Neutrophil (primary cell): ENCODE measurements around the gene SLC22A13.

Experiments
- H3K27ac ChIP-seq: fragments of 200-600 bp; sonication (generic); 2 replicates; pipeline ENCODE4 v1.5.1; 2016; ENCODE audit warnings: mild to moderate bottlenecking, moderate library complexity
- H3K27me3 ChIP-seq: fragments of 200-600 bp; sonication (generic); 2 replicates; pipeline ENCODE4 v1.6.0; 2016; ENCODE audit warnings: mild to moderate bottlenecking
- H3K36me3 ChIP-seq: fragments of 200-600 bp; sonication (generic); 2 replicates; pipeline ENCODE4 v1.5.1; 2017
- H3K4me1 ChIP-seq, 2 experiments: fragments of 200-600 bp in 1 of 2; sonication (generic) in 1 of 2; 1 replicate in 1 of 2; 2 replicates in 1 of 2; pipeline versions ENCODE4 v1.5.1 to v1.6.1; 2013 to 2016; ENCODE audit warnings: low read depth in 1 of 2, low read length in 1 of 2, mild to moderate bottlenecking in 1 of 2, moderate library complexity in 1 of 2; ENCODE audit not compliant: control insufficient read depth in 1 of 2, insufficient read depth in 1 of 2
- H3K4me3 ChIP-seq, 2 experiments: fragments of 200-600 bp in 1 of 2; sonication (generic) in 1 of 2; 1 replicate in 1 of 2; 2 replicates in 1 of 2; pipeline ENCODE4 v1.5.1; 2013 to 2016; ENCODE audit warnings: low read depth in 1 of 2, low read length in 1 of 2, mild to moderate bottlenecking in 1 of 2, moderate library complexity in 1 of 2
- H3K9me3 ChIP-seq: fragments of 200-600 bp; sonication (generic); 2 replicates; pipeline ENCODE4 v1.5.1; 2016
- CTCF ChIP-seq: fragments of 200-600 bp; sonication (generic); IDR thresholded peaks from 2 replicates; pipeline ENCODE4 v1.5.1; 2016; ENCODE audit warnings: antibody characterized with exemption

SLC22A13 gene

GRCh38 chr3:38314112-38314763, 48.6 kb downstream of the SLC22A13 start:
- Histone ChIP-seq H3K4me3 (no peak overlapping the region), H3K27ac (no peak overlapping the region), H3K4me1 (peaks cover 43 to 59% of the 10 kb centered on the region in 2 experiments), H3K27me3 (no peaks in the 10 kb centered on the region), H3K36me3 (no peaks in the 10 kb centered on the region), H3K9me3 (no peaks in the 10 kb centered on the region)
- TF ChIP-seq CTCF: no peak

GRCh38 chr3:38314764-38315487, 49.3 kb downstream of the SLC22A13 start:
- no peaks in the 10 kb centered on the region for H3K9me3 ChIP-seq
- H3K27me3 ChIP-seq: no peaks in the 10 kb centered on the region
- peaks cover 43 to 59% of the 10 kb centered on the region in 2 experiments for H3K4me1 ChIP-seq
- H3K4me3 ChIP-seq: no peak overlapping the region
- H3K27ac ChIP-seq: no peak overlapping the region
- no peaks in the 10 kb centered on the region for H3K36me3 ChIP-seq
- TF ChIP-seq CTCF: no peak

GRCh38 chr3:38315488-38316230, 50.0 kb downstream of the SLC22A13 start:
- Histone ChIP-seq H3K4me3 (no peak overlapping the region), H3K27ac (no peak overlapping the region), H3K9me3 (no peaks in the 10 kb centered on the region), H3K36me3 (no peaks in the 10 kb centered on the region), H3K27me3 (no peaks in the 10 kb centered on the region), H3K4me1 (peaks cover 41 to 55% of the 10 kb centered on the region in 2 experiments)
- no peak for TF ChIP-seq CTCF

- no peaks in the 10 kb centered on the region for H3K9me3 ChIP-seq
- no peak for TF ChIP-seq CTCF
- H3K4me1 ChIP-seq: peaks cover 31 to 46% of the 10 kb centered on the region in 2 experiments
- H3K4me3 ChIP-seq: no peak overlapping the region
- peak overlapping the region; percentile 64 for H3K27ac ChIP-seq
- H3K36me3 ChIP-seq: no peaks in the 10 kb centered on the region
- H3K27me3 ChIP-seq: no peaks in the 10 kb centered on the region
Measured at GRCh38 chr3:38316356-38317191, 51.0 kb downstream of the SLC22A13 start.

- H3K36me3 ChIP-seq: no peaks in the 10 kb centered on the region
- peak overlapping the region; percentile 64 for H3K27ac ChIP-seq
- no peak overlapping the region for H3K4me3 ChIP-seq
- H3K27me3 ChIP-seq: no peaks in the 10 kb centered on the region
- no peaks in the 10 kb centered on the region for H3K9me3 ChIP-seq
- no peak for TF ChIP-seq CTCF
- H3K4me1 ChIP-seq: peaks cover 27 to 40% of the 10 kb centered on the region in 2 experiments
Measured at GRCh38 chr3:38317192-38317759, 51.7 kb downstream of the SLC22A13 start.
